NCI-H2227 treated with DMSO at 0.1 percent for 48 hours (cell line): ENCODE results near the gene RNF144B.
"Not testable (repeated sequence)": the region's sequence is repeated elsewhere in the genome, so short reads cannot be mapped to it uniquely, and the experiment has no call there.

Source experiments
- DNase-seq: peaks from one replicate; lab custom pipeline; 2025; lab: John Stamatoyannopoulos, UW

RNF144B gene

GRCh38 chr6:18445228-18445627, 58.1 kb downstream of the RNF144B start:
- DNase-seq = no peak

GRCh38 chr6:18446771-18447170, 59.6 kb downstream of the RNF144B start:
- DNase-seq = no peak

GRCh38 chr6:18447552-18447951, 60.4 kb downstream of the RNF144B start:
- DNase-seq = no peak

- no peak for DNase-seq
Measured at GRCh38 chr6:18451756-18452155, 64.6 kb downstream of the RNF144B start.

DNA sequence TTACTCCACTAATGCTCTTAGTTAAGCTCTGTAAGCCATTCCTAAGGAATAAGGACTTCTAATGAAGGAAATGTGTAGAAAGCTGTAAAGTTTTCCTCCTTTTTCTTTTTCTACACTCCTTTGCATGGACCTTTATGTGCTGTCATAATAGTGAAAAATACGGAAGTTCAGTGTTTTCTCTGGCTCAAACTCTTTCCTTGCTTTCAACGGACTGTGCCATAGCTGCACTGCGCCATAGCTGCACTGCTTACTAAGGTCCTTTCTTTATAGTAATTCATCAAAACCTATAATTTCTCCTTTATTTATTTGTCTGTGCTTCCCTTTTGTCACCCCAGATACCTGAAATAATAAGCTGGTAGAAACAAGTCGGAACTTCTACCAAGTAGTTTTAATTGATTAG, 67.3 kb downstream of the RNF144B start:
- no peak for DNase-seq

GRCh38 chr6:18457065-18457737, 70.1 kb downstream of the RNF144B start:
- no peak for DNase-seq

DNA sequence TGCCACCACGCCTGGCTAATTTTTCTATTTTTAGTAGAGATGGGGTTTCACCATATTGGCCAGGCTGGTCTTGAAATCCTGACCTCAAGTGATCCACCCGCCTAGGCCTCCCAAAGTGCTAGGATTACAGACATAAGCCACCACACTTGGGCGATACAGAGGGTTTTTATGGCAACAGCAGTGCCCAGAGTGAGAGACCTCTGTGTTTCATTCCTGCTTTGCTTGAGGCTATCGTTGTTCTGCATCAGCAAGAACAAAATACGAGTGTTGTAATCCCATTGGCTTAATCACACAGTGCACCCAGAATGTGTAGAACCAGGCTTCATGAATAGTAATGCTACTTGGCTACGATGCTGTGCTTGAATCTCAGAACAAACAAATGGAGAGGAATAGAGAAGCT, 70.9 kb downstream of the RNF144B start:
- DNase-seq = not testable (repeated sequence)

GRCh38 chr6:18463429-18463828, 76.3 kb downstream of the RNF144B start:
- DNase-seq = no peak

GRCh38 chr6:18464176-18464575, 77.0 kb downstream of the RNF144B start:
- no peak for DNase-seq

DNA sequence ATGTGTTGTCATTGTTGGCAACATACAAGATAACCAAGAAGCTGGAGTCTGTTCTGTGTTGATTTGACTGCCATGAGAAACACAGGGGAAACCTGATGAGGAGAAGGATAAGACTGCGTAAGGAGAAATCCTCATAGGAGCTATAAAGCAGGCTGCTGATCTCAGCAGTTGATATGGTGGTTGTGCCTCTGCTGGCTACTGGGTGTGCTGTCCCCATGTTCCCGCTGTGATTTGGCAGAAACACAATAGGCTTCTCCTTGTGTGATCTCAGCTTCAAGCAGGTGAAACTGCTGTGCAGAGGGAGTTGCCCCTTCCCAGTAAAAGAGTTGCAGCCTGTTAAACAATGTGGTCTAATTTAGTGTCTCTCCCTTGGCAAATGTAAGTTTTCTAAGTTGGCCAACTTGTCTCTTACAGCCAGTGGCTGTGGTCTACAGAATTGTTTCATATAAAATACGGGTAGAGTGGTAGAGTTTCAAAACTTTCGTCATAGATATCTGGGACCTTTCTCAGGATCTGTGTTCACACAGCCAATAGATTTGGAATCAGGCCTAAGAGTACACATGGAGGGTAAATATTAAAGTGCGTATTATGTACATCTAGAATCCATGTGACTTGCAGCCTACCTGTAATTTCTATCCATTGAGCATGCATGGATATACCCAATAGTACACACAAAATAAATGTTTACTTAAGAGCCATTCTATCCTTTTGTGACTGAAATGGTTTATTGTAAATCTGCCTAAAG, 78.4 kb downstream of the RNF144B start:
- DNase-seq = no peak

DNA sequence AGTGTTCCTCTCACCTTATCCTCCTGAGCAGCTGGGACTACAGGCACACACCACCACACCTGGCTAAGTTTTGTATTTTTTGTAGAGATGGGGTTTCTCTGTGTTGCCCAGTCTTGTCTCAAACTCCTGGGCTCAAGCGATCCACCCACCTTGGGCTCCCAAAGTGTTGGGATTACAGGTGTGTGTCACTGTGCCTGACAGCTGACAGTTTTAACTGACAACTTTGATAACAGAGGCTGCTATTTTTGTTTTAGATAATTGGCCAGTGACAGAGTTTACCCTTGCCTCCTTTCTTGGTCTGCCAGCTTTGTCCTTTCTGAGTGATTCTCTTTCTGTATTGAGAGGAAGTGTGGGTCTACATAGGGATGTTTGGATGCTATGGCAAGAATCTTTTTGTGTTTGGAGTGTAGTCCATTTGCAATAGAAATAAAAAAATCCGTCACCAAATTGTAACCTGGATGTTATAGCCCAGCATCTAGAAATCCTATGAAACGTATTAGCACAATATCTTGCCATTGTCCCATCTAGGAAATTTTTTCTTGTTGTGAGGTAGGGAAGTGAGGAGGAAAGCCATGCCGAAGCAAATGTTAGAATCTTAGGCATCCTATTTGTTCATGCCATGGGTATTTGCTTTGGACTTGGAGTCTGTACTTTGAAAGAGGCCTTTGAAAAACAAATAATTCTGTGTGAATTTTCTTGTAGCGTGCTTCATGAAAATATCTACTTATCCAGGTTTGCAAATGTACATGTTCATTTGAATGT, 80.8 kb downstream of the RNF144B start:
- no peak for DNase-seq

GRCh38 chr6:18468503-18468843, 81.3 kb downstream of the RNF144B start:
- no peak for DNase-seq

GRCh38 chr6:18469536-18469935, 82.4 kb downstream of the RNF144B start:
- no peak for DNase-seq

- no peak for DNase-seq
Measured at GRCh38 chr6:18471232-18471964, 84.2 kb downstream of the RNF144B start.

DNA sequence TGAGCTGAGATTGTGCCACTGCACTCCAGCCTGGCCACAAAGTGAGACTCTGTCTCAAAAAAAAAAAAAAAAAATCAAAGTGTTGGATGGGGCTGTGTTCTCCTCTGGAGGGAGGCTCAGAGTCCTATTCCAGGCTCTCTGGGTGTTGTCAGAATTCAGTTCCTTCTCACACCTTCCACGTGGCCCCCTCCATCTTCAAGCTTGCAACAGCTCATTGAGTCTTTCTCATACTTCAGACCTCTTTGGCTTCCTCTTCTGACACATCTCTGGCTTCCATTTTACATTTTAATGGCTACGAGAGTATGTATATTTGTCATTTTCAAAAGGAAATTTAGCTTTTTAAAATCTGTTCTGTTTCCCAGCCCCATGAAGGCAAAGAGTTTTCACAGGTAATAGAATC, 85.8 kb downstream of the RNF144B start:
- no peak for DNase-seq

DNA sequence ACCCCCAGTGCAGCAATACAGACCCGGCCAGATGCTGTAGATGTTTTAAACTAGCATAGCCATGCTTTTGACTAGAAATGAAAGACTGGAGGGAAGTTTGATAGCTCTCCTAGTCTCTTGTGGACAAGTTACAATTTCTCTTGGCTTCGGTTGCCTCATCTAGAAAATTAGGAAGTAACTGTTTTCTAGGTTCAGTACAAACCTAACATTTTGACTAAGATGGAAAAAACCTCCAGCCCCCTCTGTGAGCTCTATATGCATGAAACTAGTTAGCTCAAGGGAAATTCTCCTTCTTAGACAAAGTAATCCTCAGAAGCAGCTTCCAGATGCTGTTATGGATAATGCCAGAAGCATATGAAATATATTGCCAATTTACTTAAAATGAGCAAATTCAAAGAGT, 86.6 kb downstream of the RNF144B start:
- no peak for DNase-seq

DNA sequence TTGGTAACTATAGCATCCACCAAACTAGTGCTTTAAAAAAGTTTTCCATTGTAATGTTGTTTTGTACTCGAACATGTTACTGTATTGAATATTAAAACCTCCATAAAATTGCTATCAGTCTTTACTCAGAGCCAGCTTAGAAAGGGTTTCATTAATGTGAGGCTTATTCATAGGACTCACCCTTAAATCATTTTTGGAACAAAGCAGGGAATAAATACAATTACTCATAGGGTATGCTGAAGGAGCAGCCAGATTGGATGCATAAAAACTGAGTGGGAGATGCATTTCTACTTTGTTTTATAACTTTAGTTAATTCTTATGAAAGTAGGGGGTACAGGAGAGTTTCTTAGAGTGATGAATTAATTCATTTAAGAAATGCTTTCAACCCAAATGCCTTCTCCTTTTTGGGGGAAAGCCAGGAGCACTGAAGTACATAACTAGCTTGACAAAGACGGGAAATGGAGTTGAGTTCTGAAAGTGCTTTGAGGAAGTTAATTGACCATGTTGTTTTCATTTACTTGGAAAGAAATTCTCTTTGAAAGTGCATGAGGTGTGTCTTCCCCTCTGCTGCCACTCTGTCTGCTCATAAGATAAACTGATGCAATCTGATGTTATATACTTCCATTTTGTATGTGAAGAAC, 90.3 kb downstream of the RNF144B start:
- DNase-seq = no peak

- DNase-seq = no peak
Measured at GRCh38 chr6:18478610-18479009, 91.5 kb downstream of the RNF144B start.

- no peak for DNase-seq
Measured at GRCh38 chr6:18481870-18482269, 94.7 kb downstream of the RNF144B start.

- no peak for DNase-seq
Measured at GRCh38 chr6:18485660-18486435, 98.7 kb downstream of the RNF144B start.

DNA sequence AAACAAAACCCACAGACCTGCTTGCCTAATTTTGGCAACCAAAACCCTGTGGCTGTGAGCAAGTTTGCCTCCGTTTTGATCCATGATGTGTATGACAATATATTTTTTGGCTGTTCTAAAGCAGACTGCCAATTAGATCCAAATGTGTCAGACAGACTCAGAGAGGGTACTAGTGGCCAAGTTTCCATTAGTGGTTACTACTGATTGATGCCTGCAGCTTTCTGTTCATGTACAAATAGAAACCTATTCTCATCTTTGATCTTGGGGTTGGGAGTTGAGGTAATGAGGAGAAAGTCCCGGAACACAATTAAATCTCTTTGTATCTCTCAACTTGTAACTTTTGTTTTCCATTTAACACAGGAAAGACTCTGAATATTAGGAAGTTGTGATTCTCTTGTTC, 100.9 kb downstream of the RNF144B start:
- no peak for DNase-seq
